ENCODE results near the gene PDE8A. TPM values are rescaled to one million over a fixed set of nuclear protein-coding genes. Genes with fewer than 3 reads are reported as not detected.

PDE8A gene
- total and polyA plus RNA-seq, 2 of the 13 experiments (the other 11 are each of a cell fraction or from before 2014, with no cell fraction given), result 26.3 to 48.5 TPM

- TF ChIP-seq ZBTB37 (CRISPR knock-in tag; IDR thresholded peaks at IDR 0.05) (no peak), HNF1A (IDR thresholded peaks at IDR 0.05; ENCODE audit: low read depth) (no peak), HNF1A (CRISPR knock-in tag; IDR thresholded peaks at IDR 0.05; ENCODE audit: borderline replicate concordance) (no peak), SIX1 (CRISPR knock-in tag; IDR thresholded peaks at IDR 0.05; ENCODE audit: borderline replicate concordance) (no peak)
Observed at GRCh38 chr15:85124173-85124572, 142.5 kb downstream of the PDE8A start (continued).

- Histone ChIP-seq H4K20me1 (ENCODE audit: insufficient read depth, low read length) (no peaks in the 10 kb centered on the region), H3K9me3 (ENCODE audit: low read length) (no peaks in the 10 kb centered on the region), H3K4me2 (ENCODE audit: low read depth, low read length) (no peak overlapping the region), H3K79me2 (ENCODE audit: insufficient read depth, low read length) (no peaks in the 10 kb centered on the region), H3K27ac (ENCODE audit: extremely low read length, insufficient read depth, low read length) (no peak overlapping the region), H3K9ac (ENCODE audit: insufficient read depth, low read depth, low read length) (no peak overlapping the region), H3K4me3 (replicated peaks in 1 of 3; ENCODE audit: insufficient read depth in 1 of 3, low read depth in 2 of 3, low read length in 3 of 3) (no peak overlapping the region), H3K36me3 (replicated peaks in 1 of 2; ENCODE audit: control insufficient read depth in 1 of 2, insufficient read depth in 2 of 2, low read length in 2 of 2) (peaks cover 10 to 55% of the 10 kb centered on the region in 2 experiments), H2AFZ (ENCODE audit: low read length) (no peak overlapping the region), H3K4me1 (ENCODE audit: insufficient read depth, low read length) (no peaks in the 10 kb centered on the region), H3K27me3 (ENCODE audit: control insufficient read depth in 1 of 2, insufficient read depth in 2 of 2, low read length in 2 of 2) (no peaks in the 10 kb centered on the region)
- intact Hi-C loops (cut with micrococcal nuclease; ENCODE audit: unreplicated experiment) (no loop called here), in situ Hi-C loops (cut with HindIII; ENCODE audit: extremely low pct_ligation_motif_present, low pct_unique_long_range_greater_than_20kb) (loop anchor here (25.0 kb wide), 1 partner anchor 163 kb away; no protein-coding TSS in a partner anchor)
- ChIA-PET CTCF (ENCODE audit: low intra/inter-chr PET ratio, low total read pairs) (no interaction called here), POLR2A (no interaction called here)
- DNase-seq (ENCODE audit: low spot score) (no peak), FAIRE-seq (no peak), ATAC-seq (no peak)
- no TSS peak for BruUV-seq (replicated peaks)
- 98% methylated on average over 4 of the region's 4 CpGs for WGBS (ENCODE audit: low lambda C conversion rate)
- no peak for TF ChIP-seq ZNF33B (CRISPR knock-in tag; IDR thresholded peaks at IDR 0.05)
Observed at GRCh38 chr15:85125056-85125661, 143.5 kb downstream of the PDE8A start.
